GM19397 (cell line): ENCODE data around the gene SLC26A8.
"Not testable (repeated sequence)": the region's sequence is repeated elsewhere in the genome, so short reads cannot be mapped to it uniquely, and the experiment has no call there.

Experiments
- ATAC-seq: cut with Tn5 transposase; IDR thresholded peaks from one replicate; pipeline ENCODE4 v1.9.1; 2021; ENCODE audit warnings: mild to moderate bottlenecking, moderate library complexity; ENCODE audit not compliant: unreplicated experiment

The SLC26A8 gene

DNA sequence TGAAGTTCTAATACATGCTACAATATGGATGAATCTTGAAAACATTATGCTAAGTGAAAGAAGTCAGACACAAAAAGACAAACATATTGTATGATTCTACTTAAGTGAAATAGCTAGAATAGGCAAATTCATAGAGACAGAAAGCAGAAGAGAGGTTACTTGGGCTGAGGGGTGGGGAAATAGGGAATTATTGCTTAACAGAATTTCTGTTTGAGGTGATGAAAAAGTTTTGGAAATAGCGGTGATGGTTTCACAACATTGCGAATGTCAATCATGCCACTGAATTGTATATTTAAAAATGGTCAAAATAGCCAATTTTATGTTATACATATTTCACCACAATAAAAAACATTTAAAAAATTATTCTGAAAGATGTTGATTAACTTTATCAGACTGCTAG, 6.1 kb downstream of the SLC26A8 start:
- ATAC-seq: no peak

DNA sequence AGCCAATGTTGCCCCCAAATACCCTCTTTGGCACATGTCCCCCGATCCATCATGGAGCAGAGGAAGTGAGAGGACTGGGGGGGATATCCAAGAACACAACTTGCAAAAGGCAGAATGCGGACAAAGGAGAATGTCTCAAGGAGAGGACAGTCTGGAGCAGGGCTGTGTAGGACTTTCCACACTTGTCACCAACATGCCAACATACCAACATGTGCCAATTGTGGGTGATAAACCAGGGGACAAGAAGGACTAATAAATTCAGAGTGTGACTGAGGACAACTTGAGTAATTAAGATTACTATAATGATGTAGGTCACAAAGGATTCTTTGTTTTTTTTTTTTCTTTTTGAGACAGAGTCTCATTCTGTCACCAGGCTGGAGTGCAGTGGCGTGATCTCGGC, 8.8 kb downstream of the SLC26A8 start:
- ATAC-seq: no peak

DNA sequence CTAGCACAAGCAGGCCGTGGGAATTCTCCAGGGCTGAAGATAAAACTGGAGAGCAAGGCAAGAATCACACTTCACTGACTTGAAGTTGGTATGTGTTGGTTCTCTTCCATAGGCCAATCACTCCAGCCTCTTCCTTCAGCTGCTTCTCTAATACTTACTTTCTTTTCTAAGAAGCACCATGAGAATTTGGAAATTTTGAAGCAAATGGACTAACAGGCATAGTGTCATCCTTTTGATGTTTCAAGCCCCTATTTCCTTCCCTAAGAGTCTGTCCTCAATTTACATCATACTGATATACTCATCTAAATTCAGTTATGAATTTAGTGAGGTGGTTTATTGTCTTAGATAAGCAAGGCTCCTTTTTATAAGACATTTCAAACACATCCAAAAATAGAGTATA, 24.0 kb downstream of the SLC26A8 start:
- ATAC-seq: no peak

DNA sequence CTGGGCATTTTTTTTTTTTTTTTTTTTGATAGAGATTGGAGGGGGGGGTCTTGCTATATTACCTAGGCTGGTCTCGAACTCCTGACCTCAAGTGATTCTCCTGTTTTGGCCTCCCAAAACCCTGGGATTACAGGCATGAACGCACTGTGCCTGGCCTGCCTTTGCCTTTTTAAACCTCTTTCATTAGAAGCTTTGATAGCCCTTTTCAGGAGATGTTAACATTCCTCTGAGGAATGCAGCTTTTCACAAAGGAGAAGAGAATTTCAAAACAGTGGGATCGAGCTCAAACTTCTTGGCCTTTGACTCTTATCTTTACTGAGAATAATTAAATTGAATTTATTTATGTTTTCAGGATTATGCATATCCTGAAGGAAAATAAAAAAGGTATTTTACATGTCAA, 31.3 kb downstream of the SLC26A8 start:
- no peak for ATAC-seq

DNA sequence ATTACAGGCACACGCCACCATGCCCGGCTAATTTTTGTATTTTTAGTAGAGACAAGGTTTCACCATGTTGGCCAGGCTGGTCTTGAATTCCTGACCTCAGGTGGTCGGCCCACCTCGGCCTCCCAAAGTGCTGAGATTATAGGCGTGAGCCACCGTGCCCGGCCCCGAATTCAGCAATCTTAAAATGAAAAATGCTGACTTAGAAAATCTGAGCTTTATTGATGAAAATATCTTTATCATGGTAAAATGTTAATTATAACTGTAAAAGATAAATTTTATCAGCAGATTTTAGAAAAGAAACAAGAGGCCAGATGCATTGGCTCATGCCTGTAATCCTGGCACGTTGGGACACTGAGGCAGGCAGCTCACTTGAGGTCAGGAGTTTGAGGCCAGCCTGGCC, 36.4 kb downstream of the SLC26A8 start:
- not testable (repeated sequence) for ATAC-seq

- ATAC-seq: no peak
Observed at GRCh38 chr6:35984701-35985100, 39.7 kb downstream of the SLC26A8 start.

GRCh38 chr6:35980991-35981645, 43.3 kb downstream of the SLC26A8 start:
- ATAC-seq: no peak

GRCh38 chr6:35980126-35980525, 44.3 kb downstream of the SLC26A8 start:
- not testable (repeated sequence) for ATAC-seq

DNA sequence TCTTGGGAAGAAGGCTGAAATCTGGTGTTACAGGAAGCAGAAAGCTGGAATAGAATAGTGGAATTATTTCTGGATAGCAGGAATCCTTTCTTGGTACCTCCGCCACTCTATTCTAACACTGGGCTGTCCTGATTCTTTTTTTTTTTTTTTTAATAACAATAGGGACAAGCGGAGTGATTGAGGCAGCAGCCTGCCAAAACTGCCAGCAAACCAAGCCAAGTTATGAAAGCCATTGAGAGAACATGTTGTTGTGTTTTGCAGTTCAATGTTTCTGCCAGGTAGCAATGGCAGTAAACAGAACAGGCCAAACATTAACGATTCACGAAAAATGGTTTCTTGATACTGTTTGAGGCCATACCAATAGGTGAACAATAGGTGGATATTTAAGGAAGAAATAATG, 47.1 kb downstream of the SLC26A8 start:
- no peak for ATAC-seq

DNA sequence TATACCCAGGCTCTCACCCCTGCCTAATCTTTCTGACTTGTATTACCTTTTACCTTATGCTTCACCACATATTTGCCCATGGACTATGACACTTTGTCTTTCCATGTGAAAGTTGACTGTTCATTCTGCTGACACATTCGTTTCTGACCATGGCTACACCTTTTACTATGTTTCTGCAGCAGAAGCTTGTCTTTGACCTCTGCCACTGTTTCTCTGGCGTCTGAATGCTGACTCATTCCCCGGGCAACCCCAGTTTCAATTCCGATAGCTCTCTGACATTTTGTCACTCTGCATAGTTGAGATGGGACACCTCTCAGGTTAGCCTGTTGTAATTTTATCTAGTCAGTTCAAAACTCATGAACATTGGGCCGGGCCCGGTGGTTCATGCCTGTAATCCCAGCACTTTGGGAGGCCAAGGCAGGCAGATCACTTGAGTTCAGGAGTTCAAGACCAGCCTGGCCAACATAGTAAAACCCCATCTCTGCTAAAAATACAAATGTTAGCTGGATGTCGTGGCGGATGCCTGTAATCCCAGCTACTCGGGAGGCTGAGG, 50.7 kb downstream of the SLC26A8 start:
- no peak for ATAC-seq

DNA sequence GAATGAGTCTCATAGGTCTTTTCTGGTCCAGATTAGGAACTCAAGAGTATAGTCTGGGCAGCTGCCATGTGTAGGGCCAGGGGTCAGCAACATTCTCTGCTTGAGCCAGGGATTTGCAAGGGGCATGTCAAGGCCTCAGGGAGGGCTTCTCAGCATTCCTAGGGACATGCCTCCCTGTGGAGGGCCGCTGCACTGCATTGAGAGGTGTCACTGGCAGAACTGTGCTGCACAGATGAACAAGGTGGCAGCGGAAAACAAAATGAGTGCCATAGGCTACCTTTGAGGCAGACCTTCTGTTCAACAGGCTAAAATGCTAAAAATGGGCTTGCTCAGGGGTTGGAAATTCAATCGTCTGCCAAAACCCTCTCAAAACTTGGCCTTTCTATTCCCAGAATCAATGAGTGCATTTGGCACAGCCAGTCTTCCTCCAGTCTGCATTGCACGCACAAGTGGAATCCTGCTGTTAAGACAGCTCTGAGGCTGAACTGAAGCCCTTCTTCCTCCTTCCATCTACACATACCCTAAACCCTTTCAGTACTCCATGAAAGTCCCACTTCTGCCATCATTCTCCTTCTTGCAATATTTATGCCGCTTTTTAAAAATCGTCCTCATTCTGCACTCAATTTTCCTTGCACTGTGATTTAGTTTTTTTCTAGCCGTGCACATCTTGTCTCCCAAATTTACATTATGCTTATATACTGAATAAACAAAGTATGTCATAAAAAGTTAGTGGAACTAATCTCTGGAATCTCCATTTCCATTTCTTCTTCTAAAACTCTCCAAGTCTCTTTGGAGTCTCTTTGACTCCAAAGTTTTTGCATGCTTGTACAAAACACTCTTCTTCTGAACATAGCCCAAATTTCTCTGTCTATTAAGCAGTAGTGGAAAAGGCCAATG, 51.7 kb downstream of the SLC26A8 start:
- ATAC-seq: no peak

GRCh38 chr6:35970181-35970580, 54.3 kb downstream of the SLC26A8 start:
- no peak for ATAC-seq

GRCh38 chr6:35969646-35970045, 54.8 kb downstream of the SLC26A8 start:
- no peak for ATAC-seq

GRCh38 chr6:35968821-35969220, 55.6 kb downstream of the SLC26A8 start:
- ATAC-seq: no peak

DNA sequence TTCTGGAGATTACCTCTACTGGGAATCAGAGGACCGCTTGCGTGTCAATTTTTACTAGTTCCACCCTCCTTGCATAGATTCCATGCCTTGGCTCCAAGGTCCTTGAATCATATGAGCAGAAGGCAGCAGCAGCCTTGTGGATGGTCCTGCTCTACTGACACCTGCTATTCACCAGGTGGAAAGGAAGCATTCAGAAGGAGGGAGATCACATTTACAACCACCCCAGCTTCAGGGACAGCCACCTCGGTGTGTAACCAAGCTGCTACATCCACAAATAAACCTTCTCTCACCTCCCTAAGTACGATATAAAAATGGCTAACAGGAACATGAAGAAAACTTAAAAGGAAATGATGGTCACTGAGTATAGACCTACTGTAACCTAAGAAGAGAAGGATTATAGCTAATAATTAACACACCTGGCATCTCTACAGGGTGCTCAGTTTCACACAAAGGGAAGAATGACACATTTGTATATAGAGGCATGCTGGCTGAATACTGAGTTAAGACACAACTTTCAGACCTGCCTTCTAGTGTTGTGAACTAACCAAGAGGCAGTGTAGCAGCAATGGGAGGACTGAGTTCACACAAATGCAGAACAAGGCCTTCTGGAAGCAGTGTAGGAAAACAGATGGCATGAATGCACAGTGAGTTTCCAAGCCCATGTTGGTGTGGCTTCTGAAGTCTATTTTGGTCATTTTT, 57.2 kb downstream of the SLC26A8 start:
- ATAC-seq: no peak

GRCh38 chr6:35962779-35963560, 61.5 kb downstream of the SLC26A8 start:
- no peak for ATAC-seq

DNA sequence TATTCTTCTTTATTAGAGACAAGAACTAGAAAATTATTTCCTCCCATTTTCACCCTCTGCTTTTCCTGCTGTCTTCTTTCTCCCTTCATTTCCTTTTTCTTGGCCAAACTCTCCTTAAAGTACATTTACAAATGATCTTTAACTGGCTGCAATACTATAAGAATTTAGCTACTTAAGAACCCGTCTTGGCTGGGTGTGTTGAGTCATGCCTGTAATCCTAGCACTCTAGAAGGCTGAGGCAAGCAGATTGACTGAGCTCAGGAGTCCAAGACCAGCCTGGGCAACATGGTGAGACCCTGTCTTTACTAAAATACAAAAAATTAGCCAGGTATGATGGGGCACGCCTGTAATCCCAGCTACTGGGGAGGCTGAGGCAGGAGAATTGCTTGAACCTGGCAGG, 64.3 kb downstream of the SLC26A8 start:
- no peak for ATAC-seq

- no peak for ATAC-seq
Observed at GRCh38 chr6:35955970-35956369, 68.5 kb downstream of the SLC26A8 start.

DNA sequence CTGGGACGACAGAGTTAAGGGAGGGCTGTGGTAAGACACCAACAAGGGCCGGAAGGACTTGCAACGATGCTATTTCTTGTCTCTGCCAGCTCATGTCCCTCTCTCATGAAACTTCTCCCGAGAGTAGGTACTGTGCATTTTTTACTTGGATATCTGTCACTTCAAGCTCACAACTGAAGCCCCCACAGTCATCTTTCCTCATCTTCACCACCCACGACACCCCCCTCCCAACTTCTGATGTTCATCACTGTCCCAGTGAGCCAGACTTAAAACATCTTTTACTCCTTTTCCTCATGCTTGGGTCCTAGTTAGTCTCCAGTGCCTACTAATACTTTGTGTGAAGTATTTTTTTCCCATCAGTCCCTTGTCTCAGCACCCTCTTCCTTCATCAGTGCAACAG, 68.9 kb downstream of the SLC26A8 start:
- ATAC-seq: no peak

DNA sequence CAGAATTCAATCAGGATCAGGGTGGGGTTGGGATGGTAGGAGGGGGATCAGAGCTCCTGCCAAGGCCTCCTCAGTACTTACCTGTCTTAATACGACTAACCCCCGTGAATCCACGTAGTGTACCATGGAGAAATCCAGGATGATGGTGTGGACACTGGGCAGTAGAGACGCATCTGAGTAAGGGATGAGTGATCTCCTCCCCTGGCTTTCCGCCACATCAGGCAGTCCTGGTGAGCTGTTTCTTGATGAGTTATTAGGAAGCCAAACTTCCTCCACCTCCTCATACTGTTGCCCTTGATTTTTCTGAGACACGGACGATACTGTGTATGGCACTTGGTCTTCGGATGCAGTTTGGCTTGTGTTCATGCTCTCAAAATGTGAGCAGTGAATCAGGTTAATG, 69.4 kb downstream of the SLC26A8 start:
- no peak for ATAC-seq

- ATAC-seq: no peak
Observed at GRCh38 chr6:35954333-35954732, 70.1 kb downstream of the SLC26A8 start.
